GM10847 (cell line): ENCODE measurements around the gene CACNA1S.

ENCODE experiments used
- POLR2A ChIP-seq: IDR thresholded peaks from 2 replicates; pipeline ENCODE4 v1.6.1; 2011; ENCODE audit not compliant: insufficient read length; ENCODE audit errors: extremely low read depth

Gene CACNA1S

DNA sequence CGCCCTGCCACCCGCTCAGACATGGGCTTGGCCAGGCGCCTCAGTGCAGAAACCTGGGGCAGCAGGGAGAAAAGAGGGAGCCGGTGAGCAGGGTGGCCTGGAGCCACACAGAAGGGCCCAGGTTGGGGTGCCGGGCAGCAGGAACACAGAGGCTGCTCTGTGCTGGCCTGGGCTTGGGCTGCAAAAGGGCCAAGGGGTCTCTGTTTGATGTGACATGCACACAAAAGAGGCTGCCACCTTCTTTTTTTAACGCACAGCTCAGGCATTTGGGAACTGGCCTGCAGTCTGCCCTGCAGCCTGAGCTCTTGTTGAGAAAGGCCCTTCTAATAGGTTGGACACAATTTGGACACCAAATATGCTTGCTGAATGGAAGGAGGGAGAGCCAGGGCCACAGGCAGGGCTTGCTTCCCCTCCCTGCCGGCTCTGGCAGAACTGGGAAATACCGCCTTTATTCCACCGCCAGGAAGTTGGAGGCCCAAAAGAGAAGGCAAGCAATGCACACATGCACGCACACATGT lies 121.1 kb downstream of the CACNA1S start:
- no peak for TF ChIP-seq POLR2A

DNA sequence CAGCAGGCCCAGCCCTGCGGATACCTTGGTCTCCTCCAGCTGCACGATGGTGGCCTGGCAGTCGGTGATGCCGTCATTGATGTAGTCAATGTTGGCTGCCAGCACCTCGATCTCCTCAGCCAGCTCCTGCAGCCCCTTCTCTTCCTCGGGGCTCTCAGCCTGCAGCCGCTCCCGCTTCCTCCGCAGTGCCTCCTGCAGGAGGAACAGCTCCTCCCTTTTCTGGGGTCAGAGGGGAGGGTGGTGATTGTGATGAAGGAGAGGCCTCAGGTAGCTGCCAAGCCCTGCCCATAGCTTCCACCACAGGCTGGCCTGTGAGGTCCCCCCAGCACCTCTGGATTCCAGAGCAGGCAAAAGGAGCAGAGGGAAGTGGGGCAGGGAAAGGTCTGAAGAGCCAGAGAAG lies 122.1 kb downstream of the CACNA1S start:
- no peak for TF ChIP-seq POLR2A
